Measurements from ENCODE around the gene ITGA11. TPM values are rescaled to one million over a fixed set of nuclear protein-coding genes. Genes with fewer than 3 reads are reported as not detected.

The ITGA11 gene
- total RNA-seq, 4 donors from 2014 or later, result 0.83 to 3.6 (median 2.0) TPM

DNA sequence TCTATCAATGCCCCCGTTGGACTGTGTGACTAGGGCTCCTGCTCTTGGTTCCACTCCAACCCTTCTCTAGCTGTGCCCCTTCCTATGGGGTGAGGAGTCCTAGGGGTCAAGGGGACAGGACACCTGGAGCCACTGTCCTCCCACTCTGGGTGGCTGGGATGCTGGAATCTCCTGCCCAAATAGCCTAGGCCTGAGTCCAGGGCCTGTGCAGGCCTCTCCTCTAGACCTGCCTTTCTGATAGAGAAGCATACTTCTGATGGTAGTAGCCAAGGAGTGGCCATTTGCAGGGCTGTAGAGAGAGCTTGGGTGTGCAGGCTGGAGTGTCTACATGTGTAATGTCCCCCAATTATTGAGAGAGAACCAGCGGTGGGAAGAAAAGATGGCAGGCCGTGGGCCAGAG, 54.2 kb downstream of the ITGA11 start:
- WGBS, result 88% methylated on average over 3 of the region's 3 CpGs
- TF ChIP-seq POLR2AphosphoS5 (IDR thresholded peaks at IDR 0.05) (no peak), EP300 (IDR thresholded peaks at IDR 0.05) (no peak), POLR2A (IDR thresholded peaks at IDR 0.05) (no peak)
- TF ChIP-seq, protein P1, sequence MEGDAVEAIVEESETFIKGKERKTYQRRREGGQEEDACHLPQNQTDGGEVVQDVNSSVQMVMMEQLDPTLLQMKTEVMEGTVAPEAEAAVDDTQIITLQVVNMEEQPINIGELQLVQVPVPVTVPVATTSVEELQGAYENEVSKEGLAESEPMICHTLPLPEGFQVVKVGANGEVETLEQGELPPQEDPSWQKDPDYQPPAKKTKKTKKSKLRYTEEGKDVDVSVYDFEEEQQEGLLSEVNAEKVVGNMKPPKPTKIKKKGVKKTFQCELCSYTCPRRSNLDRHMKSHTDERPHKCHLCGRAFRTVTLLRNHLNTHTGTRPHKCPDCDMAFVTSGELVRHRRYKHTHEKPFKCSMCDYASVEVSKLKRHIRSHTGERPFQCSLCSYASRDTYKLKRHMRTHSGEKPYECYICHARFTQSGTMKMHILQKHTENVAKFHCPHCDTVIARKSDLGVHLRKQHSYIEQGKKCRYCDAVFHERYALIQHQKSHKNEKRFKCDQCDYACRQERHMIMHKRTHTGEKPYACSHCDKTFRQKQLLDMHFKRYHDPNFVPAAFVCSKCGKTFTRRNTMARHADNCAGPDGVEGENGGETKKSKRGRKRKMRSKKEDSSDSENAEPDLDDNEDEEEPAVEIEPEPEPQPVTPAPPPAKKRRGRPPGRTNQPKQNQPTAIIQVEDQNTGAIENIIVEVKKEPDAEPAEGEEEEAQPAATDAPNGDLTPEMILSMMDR (IDR thresholded peaks at IDR 0.05), result no peak

DNA sequence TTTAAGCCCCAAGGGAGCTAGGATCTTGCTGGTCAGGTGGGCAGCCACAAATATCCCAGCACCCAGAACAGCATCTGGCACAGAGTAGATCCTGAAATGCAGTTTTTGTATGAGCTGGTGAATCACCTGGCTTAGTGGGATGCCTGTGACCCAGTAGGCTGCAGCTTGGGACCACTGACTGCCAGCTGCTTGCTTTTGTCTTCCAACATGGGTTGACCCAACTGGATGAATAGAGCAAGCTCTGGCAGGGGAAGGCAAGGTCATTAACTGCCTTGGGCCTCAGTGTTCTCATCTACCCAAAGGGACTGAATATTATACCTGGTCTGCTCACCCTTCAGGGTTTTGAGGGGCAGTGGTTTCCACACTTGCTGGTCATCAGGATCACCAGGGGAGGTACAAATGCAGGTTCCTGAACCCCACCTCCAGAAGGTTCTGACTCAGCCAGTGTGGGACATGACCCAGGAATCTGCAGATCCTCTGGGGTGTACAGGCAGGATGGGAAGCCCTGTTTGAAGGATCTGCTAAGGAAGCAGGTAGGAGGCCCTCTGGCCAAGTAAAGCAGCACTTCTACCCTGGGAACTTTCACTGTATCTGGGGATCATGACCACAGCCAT, 55.4 kb downstream of the ITGA11 start:
- Histone ChIP-seq H3K4me1 (peaks cover 3% of the 10 kb centered on the region), H3K9me3 (no peaks in the 10 kb centered on the region), H3K36me3 (no peaks in the 10 kb centered on the region), H3K27ac (no peak overlapping the region), H3K27me3 (no peaks in the 10 kb centered on the region), H3K4me3 (no peak overlapping the region)
- TF ChIP-seq, protein P1 (IDR thresholded peaks at IDR 0.05), result no peak
- TF ChIP-seq POLR2AphosphoS5 (IDR thresholded peaks at IDR 0.05) (no peak), POLR2A (IDR thresholded peaks at IDR 0.05) (no peak), EP300 (IDR thresholded peaks at IDR 0.05) (no peak)
- DNase-seq (ENCODE audit: low spot score in 2 of 2), result peak; percentile 18 to 31

More for the DNA sequence above, 54.2 kb downstream of the ITGA11 start:
- no peaks in the 10 kb centered on the region for H3K36me3 ChIP-seq
- no peak overlapping the region for H3K27ac ChIP-seq
- H3K27me3 ChIP-seq, result no peaks in the 10 kb centered on the region
- no peak overlapping the region for H3K4me3 ChIP-seq
- DNase-seq (ENCODE audit: low spot score in 2 of 2), result peak; percentile 29 to 48
- no peaks in the 10 kb centered on the region for H3K9me3 ChIP-seq
- peaks cover 3% of the 10 kb centered on the region for H3K4me1 ChIP-seq

DNA sequence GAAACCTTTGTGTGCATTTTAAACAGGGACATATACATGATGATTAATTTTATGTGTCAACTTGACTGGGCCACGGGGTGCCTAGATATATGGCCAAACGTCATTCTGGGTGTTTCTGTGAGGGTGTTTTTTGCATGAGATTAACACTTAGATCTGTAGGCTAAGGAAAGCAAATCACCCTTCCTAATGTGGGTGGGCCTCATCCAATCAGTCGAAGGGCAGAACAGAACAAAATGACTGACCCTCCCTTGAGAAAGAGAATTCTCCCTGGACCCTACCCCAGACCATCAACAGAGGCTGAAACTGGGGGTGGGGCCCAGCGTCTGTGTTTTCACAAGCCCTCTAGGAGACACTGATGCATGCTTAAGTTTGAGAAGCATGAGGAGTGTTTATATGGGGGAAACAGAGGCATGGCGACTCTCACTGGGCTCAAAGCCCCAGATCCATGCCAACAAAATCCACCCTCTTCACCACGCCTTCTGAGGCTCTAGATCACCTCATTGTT, 56.2 kb downstream of the ITGA11 start:
- Histone ChIP-seq H3K4me3 (no peak overlapping the region), H3K27me3 (no peaks in the 10 kb centered on the region), H3K27ac (no peak overlapping the region), H3K9me3 (no peaks in the 10 kb centered on the region), H3K36me3 (no peaks in the 10 kb centered on the region), H3K4me1 (peaks cover 3% of the 10 kb centered on the region)
- WGBS, result 91% methylated on average over 6 of the region's 6 CpGs
- peak; percentile 15 to 64 for DNase-seq (ENCODE audit: low spot score in 2 of 2)
- no peak for TF ChIP-seq EP300 (IDR thresholded peaks at IDR 0.05)

DNA sequence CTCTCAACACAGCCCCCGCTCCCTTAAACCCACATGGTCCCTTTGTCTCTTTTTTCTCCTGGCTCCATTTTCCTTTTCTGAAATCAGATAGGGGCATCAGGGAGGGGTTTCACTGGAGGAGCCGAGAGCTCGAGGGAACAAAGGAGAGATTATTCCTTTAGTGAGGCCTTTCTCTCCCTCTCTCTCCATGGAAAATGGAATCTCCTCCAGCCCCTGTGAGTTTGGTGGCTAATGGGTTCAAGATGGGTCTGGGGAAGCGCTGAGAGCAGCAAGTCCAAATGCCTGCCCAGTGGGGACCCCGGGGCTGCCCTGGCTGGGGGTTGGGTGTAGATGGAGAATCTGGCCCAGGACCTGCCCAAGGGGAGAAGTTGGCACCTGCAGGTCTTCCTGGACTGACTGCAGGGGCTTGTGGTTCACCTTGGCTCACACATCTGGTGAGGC, 56.8 kb downstream of the ITGA11 start:
- Histone ChIP-seq H3K27me3 (no peaks in the 10 kb centered on the region), H3K4me1 (peaks cover 3% of the 10 kb centered on the region), H3K4me3 (no peak overlapping the region), H3K27ac (no peak overlapping the region), H3K9me3 (no peaks in the 10 kb centered on the region), H3K36me3 (no peaks in the 10 kb centered on the region)
- 96% methylated on average over 5 of the region's 5 CpGs for WGBS
- DNase-seq (ENCODE audit: low spot score in 2 of 2), result peak; percentile 42 to 58
- TF ChIP-seq, protein P1 (IDR thresholded peaks at IDR 0.05), result no peak
- TF ChIP-seq POLR2AphosphoS5 (IDR thresholded peaks at IDR 0.05) (no peak), EP300 (IDR thresholded peaks at IDR 0.05) (no peak), POLR2A (IDR thresholded peaks at IDR 0.05) (no peak)

DNA sequence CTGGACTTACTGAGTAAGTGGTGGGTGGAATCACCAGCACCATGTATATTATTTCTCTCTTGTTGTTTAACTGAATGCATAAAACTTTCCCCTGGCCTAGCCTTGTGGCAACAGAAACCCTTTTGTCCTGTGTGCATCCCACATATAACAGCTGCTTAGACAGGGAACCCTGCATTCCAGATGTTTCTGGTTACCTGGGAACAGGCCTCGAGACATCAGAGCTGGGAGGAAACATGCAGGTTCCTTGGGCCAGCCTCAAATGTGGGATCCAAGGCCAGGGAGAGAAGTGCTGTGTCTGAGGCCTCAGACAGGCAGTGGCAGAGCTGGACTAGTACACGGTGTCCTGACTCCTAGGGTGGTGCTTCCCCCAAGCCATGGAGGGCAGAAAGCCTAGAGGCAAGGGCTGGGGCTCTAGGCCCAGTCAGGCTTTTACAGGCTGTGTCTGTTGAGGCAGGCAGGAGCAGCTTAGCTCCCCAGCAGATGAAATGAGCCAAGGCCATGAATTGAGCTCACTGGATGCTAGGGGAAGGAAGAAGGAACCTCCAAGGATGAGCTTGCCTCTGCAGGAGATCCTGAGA, 57.7 kb downstream of the ITGA11 start:
- Histone ChIP-seq H3K4me3 (no peak overlapping the region), H3K4me1 (peaks cover 3% of the 10 kb centered on the region), H3K27me3 (no peaks in the 10 kb centered on the region), H3K27ac (no peak overlapping the region), H3K36me3 (no peaks in the 10 kb centered on the region), H3K9me3 (no peaks in the 10 kb centered on the region)
- TF ChIP-seq, protein P1 (IDR thresholded peaks at IDR 0.05), result no peak
- TF ChIP-seq EP300 (IDR thresholded peaks at IDR 0.05) (no peak), POLR2AphosphoS5 (IDR thresholded peaks at IDR 0.05) (no peak), POLR2A (IDR thresholded peaks at IDR 0.05) (no peak)
- peak; percentile 46 to 64 for DNase-seq (ENCODE audit: low spot score in 2 of 2)
- 33% methylated on average over 1 of the region's 2 CpGs for WGBS

Measured in suprapubic skin (tissue), 4 donors.